Measurements from ENCODE around the gene UBL4A.

DNA sequence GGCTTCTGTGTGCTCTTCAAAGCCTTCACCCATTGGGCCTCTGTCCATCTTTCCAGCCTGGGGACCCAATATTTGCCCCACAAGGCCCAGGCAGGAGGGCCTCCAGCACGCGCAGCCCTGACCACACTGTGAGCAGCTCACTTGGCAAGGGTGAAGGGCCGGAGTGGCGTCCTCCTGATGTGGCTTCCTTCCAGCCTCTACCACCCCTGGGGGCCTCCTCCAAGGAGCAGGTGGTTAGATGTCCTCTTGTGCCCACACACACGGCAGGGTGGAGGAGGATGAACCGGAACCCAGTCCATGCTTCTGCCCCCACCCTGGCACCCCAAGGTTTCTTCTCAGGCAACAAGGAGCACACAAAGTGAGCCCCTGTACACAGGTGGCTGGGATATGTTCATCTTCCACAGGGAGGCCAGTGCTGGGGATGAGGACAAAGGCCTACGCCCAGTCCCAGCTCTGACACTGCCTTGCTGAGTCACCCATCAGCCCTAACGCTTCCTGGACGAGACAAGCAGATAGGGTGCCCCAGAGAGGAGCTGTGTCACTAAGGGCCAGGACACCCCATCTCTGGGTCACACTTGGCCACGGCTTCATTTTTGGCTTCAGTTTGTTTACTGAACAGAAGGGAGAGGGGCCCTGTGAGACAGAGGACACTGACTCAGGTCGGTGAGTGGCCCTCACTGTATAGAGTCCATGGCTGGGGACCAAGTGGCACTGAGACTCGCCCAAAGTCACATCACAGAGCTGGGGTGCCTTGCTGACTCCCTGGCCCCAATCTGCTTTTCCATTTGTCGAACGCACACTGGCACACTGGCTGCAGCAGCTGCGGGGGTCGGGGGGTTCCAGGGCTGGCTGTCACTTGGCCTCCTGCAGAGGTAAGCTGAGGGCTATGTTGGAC lies 1.9 kb downstream of the UBL4A start:
- TF ChIP-seq POLR2A (IDR thresholded peaks at IDR 0.05) (no peak), POLR2AphosphoS5 (IDR thresholded peaks at IDR 0.05) (no peak)
- TF ChIP-seq, protein P1, sequence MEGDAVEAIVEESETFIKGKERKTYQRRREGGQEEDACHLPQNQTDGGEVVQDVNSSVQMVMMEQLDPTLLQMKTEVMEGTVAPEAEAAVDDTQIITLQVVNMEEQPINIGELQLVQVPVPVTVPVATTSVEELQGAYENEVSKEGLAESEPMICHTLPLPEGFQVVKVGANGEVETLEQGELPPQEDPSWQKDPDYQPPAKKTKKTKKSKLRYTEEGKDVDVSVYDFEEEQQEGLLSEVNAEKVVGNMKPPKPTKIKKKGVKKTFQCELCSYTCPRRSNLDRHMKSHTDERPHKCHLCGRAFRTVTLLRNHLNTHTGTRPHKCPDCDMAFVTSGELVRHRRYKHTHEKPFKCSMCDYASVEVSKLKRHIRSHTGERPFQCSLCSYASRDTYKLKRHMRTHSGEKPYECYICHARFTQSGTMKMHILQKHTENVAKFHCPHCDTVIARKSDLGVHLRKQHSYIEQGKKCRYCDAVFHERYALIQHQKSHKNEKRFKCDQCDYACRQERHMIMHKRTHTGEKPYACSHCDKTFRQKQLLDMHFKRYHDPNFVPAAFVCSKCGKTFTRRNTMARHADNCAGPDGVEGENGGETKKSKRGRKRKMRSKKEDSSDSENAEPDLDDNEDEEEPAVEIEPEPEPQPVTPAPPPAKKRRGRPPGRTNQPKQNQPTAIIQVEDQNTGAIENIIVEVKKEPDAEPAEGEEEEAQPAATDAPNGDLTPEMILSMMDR (IDR thresholded peaks at IDR 0.05) = no peak

All from breast epithelium (tissue), 3 donors.